Activated CD8-positive, alpha-beta memory T cell treated with anti-CD3 and anti-CD28 coated beads, Interleukin-2, amount 50 U/mL, for 48 hours (primary cell): ENCODE data around the gene AMBRA1.

Source experiments
- DNase-seq: peaks from one replicate; pipeline ENCODE4 v3.0.0-alpha.2; 2020

The AMBRA1 gene

GRCh38 chr11:46426233-46426991 is 167.4 kb downstream of the AMBRA1 start:
- no peak for DNase-seq

- no peak for DNase-seq
Measured at GRCh38 chr11:46422588-46422987, 171.2 kb downstream of the AMBRA1 start.

GRCh38 chr11:46421257-46421880 is 172.5 kb downstream of the AMBRA1 start:
- DNase-seq, result no peak

- DNase-seq, result no peak
Measured at GRCh38 chr11:46420513-46420912, 173.3 kb downstream of the AMBRA1 start.

GRCh38 chr11:46418751-46419150 is 175.1 kb downstream of the AMBRA1 start:
- DNase-seq, result no peak

- no peak for DNase-seq
Measured at GRCh38 chr11:46417711-46418110, 176.1 kb downstream of the AMBRA1 start.

GRCh38 chr11:46414879-46415278 is 178.9 kb downstream of the AMBRA1 start:
- no peak for DNase-seq

GRCh38 chr11:46414466-46414796 is 179.4 kb downstream of the AMBRA1 start:
- no peak for DNase-seq

- no peak for DNase-seq
Measured at GRCh38 chr11:46413760-46414465, 179.9 kb downstream of the AMBRA1 start.

GRCh38 chr11:46410021-46410420 is 183.8 kb downstream of the AMBRA1 start:
- DNase-seq, result no peak

GRCh38 chr11:46408407-46408986 is 185.3 kb downstream of the AMBRA1 start:
- no peak for DNase-seq

GRCh38 chr11:46407635-46408034 is 186.2 kb downstream of the AMBRA1 start:
- no peak for DNase-seq

GRCh38 chr11:46404476-46405017 is 189.3 kb downstream of the AMBRA1 start:
- no peak for DNase-seq

GRCh38 chr11:46402957-46403902 is 190.6 kb downstream of the AMBRA1 start:
- DNase-seq, result no peak

- no peak for DNase-seq
Measured at GRCh38 chr11:46397526-46397925, 196.3 kb downstream of the AMBRA1 start.

- DNase-seq, result no peak
Measured at GRCh38 chr11:46393759-46394158, 200.1 kb downstream of the AMBRA1 start.

- no peak for DNase-seq
Measured at GRCh38 chr11:46393231-46393616, 200.6 kb downstream of the AMBRA1 start.

- peak; percentile 91 for DNase-seq
Measured at GRCh38 chr11:46392421-46393230, 201.2 kb downstream of the AMBRA1 start.

- peak; percentile 64 for DNase-seq
Measured at GRCh38 chr11:46391578-46392420, 202.0 kb downstream of the AMBRA1 start, which contains the start of gene CHRM4. CHRM4 (minus strand) TSS chr11:46391776; CDS start chr11:46386557, 5,219 bp downstream.

GRCh38 chr11:46391186-46391577 is 202.6 kb downstream of the AMBRA1 start:
- no peak for DNase-seq
